Lung (tissue), 12 donors: ENCODE results near the gene FHOD1. TPM values are rescaled to one million over a fixed set of nuclear protein-coding genes. Genes with fewer than 3 reads are reported as not detected.

Experiments used
- ATAC-seq: fragments of 200-7000 bp; cut with Tn5 transposase; one replicate; pipeline ENCODE4 v1.9.1; 2020; ENCODE audit warnings: moderate number of reproducible peaks; ENCODE audit not compliant: insufficient read depth, low FRiP score
- DNase-seq, 3 donors: peaks; one replicate each; pipeline ENCODE4 v3.0.0-alpha.2; 2013 to 2017
- H3K27ac ChIP-seq, 2 donors: one replicate each; pipeline ENCODE4 v1.5.1; 2013; ENCODE audit warnings: mild to moderate bottlenecking in 2 of 2, moderate library complexity in 2 of 2, control low read depth in 1 of 2, inconsistent platforms in 1 of 2, low read depth in 1 of 2, low read length in 1 of 2
- H3K27me3 ChIP-seq, 3 donors: one replicate each; pipeline ENCODE4 v1.5.1; 2013; ENCODE audit warnings: low read length in 2 of 3; ENCODE audit not compliant: control insufficient read depth in 3 of 3, insufficient read depth in 3 of 3
- H3K36me3 ChIP-seq, 4 donors: one replicate each; pipeline ENCODE4 v1.5.1; 2013; ENCODE audit warnings: low read length in 4 of 4, mild to moderate bottlenecking in 1 of 4, moderate library complexity in 1 of 4; ENCODE audit not compliant: control insufficient read depth in 4 of 4, insufficient read depth in 4 of 4
- H3K4me1 ChIP-seq, 5 donors: one replicate each; pipeline ENCODE4 v1.5.1; 2013; ENCODE audit warnings: low read length in 5 of 5, mild to moderate bottlenecking in 2 of 5, moderate library complexity in 1 of 5; ENCODE audit not compliant: control insufficient read depth in 5 of 5, insufficient read depth in 5 of 5
- H3K4me3 ChIP-seq: one replicate; pipeline ENCODE4 v1.5.1; 2013; ENCODE audit warnings: mild to moderate bottlenecking, control low read depth, moderate library complexity
- H3K9ac ChIP-seq, 2 donors: one replicate each; pipeline ENCODE4 v1.5.1; 2013; ENCODE audit warnings: low read length in 2 of 2, control low read depth in 1 of 2; ENCODE audit not compliant: insufficient read depth in 1 of 2
- H3K9me3 ChIP-seq, 4 donors: one replicate each; pipeline ENCODE4 v1.5.1; 2013; ENCODE audit warnings: low read length in 3 of 4, mild to moderate bottlenecking in 1 of 4, moderate library complexity in 1 of 4; ENCODE audit not compliant: control insufficient read depth in 4 of 4, insufficient read depth in 3 of 4
- CTCF ChIP-seq: IDR thresholded peaks from 2 replicates; pipeline ENCODE4 v1.5.1; 2012; ENCODE audit warnings: mild to moderate bottlenecking; ENCODE audit errors: control extremely low read depth, extremely low read depth
- WGBS, 2 donors: extraction: QIAGEN DNeasy Blood & Tissue Kit; methylation state at CpG; one replicate each; pipeline ENCODE4 v1.1.7; 2013; 5-methylcytosine and 5-hydroxymethylcytosine counted together
- polyA plus RNA-seq, 2 donors: library from polyadenylated mRNA; stranded (reverse); fragments of 200-250 nt; gene quantifications; one replicate each; pipeline ENCODE4 v1.2.1, GENCODE V29; 2013
- total RNA-seq, 2 donors: library from RNA; depleted of rRNA in 1 of 2; stranded (reverse); fragments of >200 nt in 1 of 2; gene quantifications; one replicate each; pipeline ENCODE4 v1.2.1, GENCODE V29; 2014 to 2021
- donor health status: control.
- donor health status: control.
- donor health status: Bipolar disorder and iron deficiency.
- donor health status: healthy.
- donor health status: DM: yes; HTN: yes; CAD: no.

The FHOD1 gene
- total and polyA plus RNA-seq, 4 donors: 51.3 to 129 (median 65.5) TPM

DNA sequence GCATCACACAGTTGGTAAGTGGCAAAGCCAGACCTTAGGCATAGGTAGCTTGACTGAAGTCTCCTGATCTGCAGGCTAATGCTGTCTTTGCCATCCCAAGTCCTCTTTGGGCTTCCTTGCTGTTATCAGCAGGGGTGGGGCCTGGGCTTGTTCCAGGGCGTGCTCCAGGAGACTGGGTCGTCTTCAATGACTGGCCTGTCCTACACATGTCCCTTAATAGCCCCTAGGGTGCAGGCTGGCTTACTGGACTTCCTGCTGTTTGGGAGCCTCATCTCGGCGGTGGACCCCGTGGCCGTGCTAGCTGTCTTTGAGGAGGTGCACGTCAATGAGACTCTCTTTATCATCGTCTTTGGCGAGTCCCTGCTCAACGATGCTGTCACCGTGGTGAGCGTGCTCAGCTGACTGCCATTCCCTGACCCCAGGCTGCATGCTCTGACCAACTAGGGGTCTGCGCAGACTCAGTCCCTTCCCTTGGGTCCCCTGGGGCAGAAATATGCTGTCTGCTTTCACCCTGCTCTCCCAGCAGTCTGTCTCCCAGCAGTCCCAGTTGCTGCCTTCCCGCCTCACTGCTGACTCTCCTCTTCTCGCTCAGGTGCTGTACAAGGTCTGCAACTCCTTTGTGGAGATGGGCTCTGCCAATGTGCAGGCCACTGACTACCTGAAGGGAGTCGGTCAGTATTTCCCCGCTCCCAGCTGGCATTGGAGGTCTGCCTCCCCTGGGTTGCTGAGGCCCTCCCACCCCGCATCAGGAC, 7.7 kb upstream of the FHOD1 start:
- H3K36me3 ChIP-seq: peaks cover 0 to 30% (median 8%) of the 10 kb centered on the region in 4 donors
- TF ChIP-seq CTCF: no peak
- no peak overlapping the region for H3K4me3 ChIP-seq
- H3K9me3 ChIP-seq: no peaks in the 10 kb centered on the region
- no peaks in the 10 kb centered on the region for H3K27me3 ChIP-seq
- no peak overlapping the region for H3K9ac ChIP-seq
- no peak for ATAC-seq
- peaks cover 0 to 8% (median 0%) of the 10 kb centered on the region in 5 donors for H3K4me1 ChIP-seq
- H3K27ac ChIP-seq: no peak overlapping the region
- DNase-seq: no peak
- 91 to 94% methylated on average over 18 of the region's 18 CpGs for WGBS, 2 donors

- WGBS, 2 donors: 94 to 99% methylated on average over 4 of the region's 4 CpGs
- no peaks in the 10 kb centered on the region for H3K9me3 ChIP-seq
- H3K9ac ChIP-seq: no peak overlapping the region
- no peak overlapping the region for H3K27ac ChIP-seq
- H3K4me1 ChIP-seq: peaks cover 0 to 23% (median 3%) of the 10 kb centered on the region in 5 donors
- no peaks in the 10 kb centered on the region for H3K27me3 ChIP-seq
- H3K36me3 ChIP-seq: peaks cover 0 to 22% (median 4%) of the 10 kb centered on the region in 4 donors
- H3K4me3 ChIP-seq: no peak overlapping the region
- no peak for TF ChIP-seq CTCF
- DNase-seq (no peak), ATAC-seq (no peak)
These were observed 5.6 kb upstream of the FHOD1 start for GRCh38 chr16:67252609-67253497.

DNA sequence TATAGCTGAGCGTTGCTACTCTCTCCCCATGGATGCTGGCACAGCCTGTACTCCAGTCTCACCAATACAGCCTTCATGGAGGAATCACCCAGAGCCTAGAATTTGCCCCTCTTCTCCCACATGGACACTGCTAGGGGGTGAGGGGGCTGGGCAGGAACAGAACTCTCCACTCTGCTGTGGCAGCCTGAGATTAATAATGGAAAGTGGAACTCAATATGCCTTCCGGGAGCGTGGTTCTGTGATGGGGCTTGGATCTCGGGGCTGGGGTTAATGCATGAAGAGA, 2.7 kb upstream of the FHOD1 start:
- DNase-seq (no peak), ATAC-seq (no peak)
- no peak overlapping the region for H3K27ac ChIP-seq
- no peak overlapping the region for H3K4me3 ChIP-seq
- H3K9me3 ChIP-seq: no peaks in the 10 kb centered on the region
- H3K9ac ChIP-seq: no peak overlapping the region
- peaks cover 0 to 13% (median 2%) of the 10 kb centered on the region in 4 donors for H3K36me3 ChIP-seq
- peaks cover 4 to 36% (median 10%) of the 10 kb centered on the region in 5 donors for H3K4me1 ChIP-seq
- WGBS, 2 donors: 86 to 88% methylated on average over 4 of the region's 4 CpGs
- no peak for TF ChIP-seq CTCF
- no peaks in the 10 kb centered on the region for H3K27me3 ChIP-seq
